ENCODE results near the gene CCDC73. TPM values are rescaled to one million over a fixed set of nuclear protein-coding genes. Genes with fewer than 3 reads are reported as not detected.

Gene CCDC73
- total RNA-seq, 1 donor from 2014 or later, result 0.27 TPM

- no peak for DNase-seq (ENCODE audit: low spot score in 2 of 2, unreplicated experiment in 2 of 2)
- Mint-ChIP-seq H3K27ac (no peak overlapping the region), H3K9me3 (no peaks in the 10 kb centered on the region), H3K36me3 (no peaks in the 10 kb centered on the region), H3K27me3 (ENCODE audit: low read depth) (peaks cover 10% of the 10 kb centered on the region), H3K4me1 (peaks cover 32% of the 10 kb centered on the region), H3K4me3 (no peak overlapping the region)
- TF ChIP-seq CTCF (IDR thresholded peaks at IDR 0.05; ENCODE audit: unreplicated experiment), result no peak
Measured at GRCh38 chr11:32566517-32566916, 227.9 kb downstream of the CCDC73 start.

GRCh38 chr11:32563600-32563959 is 230.9 kb downstream of the CCDC73 start:
- Mint-ChIP-seq H3K36me3 (no peaks in the 10 kb centered on the region), H3K27me3 (ENCODE audit: low read depth) (peaks cover 7% of the 10 kb centered on the region), H3K27ac (peak overlapping the region; percentile 44), H3K4me3 (no peak overlapping the region), H3K9me3 (no peaks in the 10 kb centered on the region), H3K4me1 (peaks cover 17% of the 10 kb centered on the region)
- TF ChIP-seq CTCF (IDR thresholded peaks at IDR 0.05; ENCODE audit: unreplicated experiment), result no peak
- DNase-seq (ENCODE audit: low spot score in 2 of 2, unreplicated experiment in 2 of 2), result no peak

- H3K4me3 Mint-ChIP-seq, result no peak overlapping the region
- no peaks in the 10 kb centered on the region for H3K36me3 Mint-ChIP-seq
- H3K27ac Mint-ChIP-seq, result peak overlapping the region; percentile 44
- TF ChIP-seq CTCF (IDR thresholded peaks at IDR 0.05; ENCODE audit: unreplicated experiment), result no peak
- H3K27me3 Mint-ChIP-seq (ENCODE audit: low read depth), result peaks cover 4% of the 10 kb centered on the region
- peaks cover 17% of the 10 kb centered on the region for H3K4me1 Mint-ChIP-seq
- no peak for DNase-seq (ENCODE audit: low spot score in 2 of 2, unreplicated experiment in 2 of 2)
- no peaks in the 10 kb centered on the region for H3K9me3 Mint-ChIP-seq
Measured at GRCh38 chr11:32562839-32563599, 231.4 kb downstream of the CCDC73 start.

- no peaks in the 10 kb centered on the region for H3K36me3 Mint-ChIP-seq
- no peak for TF ChIP-seq CTCF (IDR thresholded peaks at IDR 0.05; ENCODE audit: unreplicated experiment)
- peaks cover 17% of the 10 kb centered on the region for H3K4me1 Mint-ChIP-seq
- H3K27ac Mint-ChIP-seq, result no peak overlapping the region
- no peak overlapping the region for H3K4me3 Mint-ChIP-seq
- H3K27me3 Mint-ChIP-seq (ENCODE audit: low read depth), result no peaks in the 10 kb centered on the region
- DNase-seq (ENCODE audit: low spot score in 2 of 2, unreplicated experiment in 2 of 2), result no peak
- H3K9me3 Mint-ChIP-seq, result no peaks in the 10 kb centered on the region
Measured at GRCh38 chr11:32561835-32562234, 232.6 kb downstream of the CCDC73 start.

GRCh38 chr11:32555895-32556294 is 238.6 kb downstream of the CCDC73 start:
- H3K4me3 Mint-ChIP-seq, result no peak overlapping the region
- H3K27ac Mint-ChIP-seq, result no peak overlapping the region
- peaks cover 5% of the 10 kb centered on the region for H3K27me3 Mint-ChIP-seq (ENCODE audit: low read depth)

More at GRCh38 chr11:32555895-32556294, 238.6 kb downstream of the CCDC73 start:
- Mint-ChIP-seq H3K9me3 (no peaks in the 10 kb centered on the region), H3K36me3 (no peaks in the 10 kb centered on the region), H3K4me1 (peaks cover 5% of the 10 kb centered on the region)
- TF ChIP-seq CTCF (IDR thresholded peaks at IDR 0.05; ENCODE audit: unreplicated experiment), result no peak
- no peak for DNase-seq (ENCODE audit: low spot score in 2 of 2, unreplicated experiment in 2 of 2)

Data from mesothelial cell of epicardium (in vitro differentiated cells).